Measurements from ENCODE around the gene MPRIP.

DNA sequence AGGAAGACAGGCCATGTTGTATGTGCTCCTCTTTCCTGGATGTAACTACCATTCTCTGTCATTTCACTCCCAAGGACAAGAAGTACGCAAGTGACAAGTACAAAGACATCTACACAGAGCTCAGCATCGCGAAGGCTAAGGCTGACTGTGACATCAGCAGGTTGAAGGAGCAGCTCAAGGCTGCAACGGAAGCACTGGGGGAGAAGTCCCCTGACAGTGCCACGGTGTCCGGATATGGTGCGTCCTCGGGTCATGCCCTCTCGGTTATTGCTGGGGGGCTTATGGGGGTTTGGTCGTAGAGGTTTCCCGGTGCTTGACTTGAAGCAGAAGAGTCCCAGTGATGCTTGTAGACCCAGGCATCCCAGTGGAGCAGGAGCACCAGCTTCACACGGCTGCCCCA, 134.9 kb downstream of the MPRIP start:
- no peak for TF ChIP-seq POLR2A (IDR thresholded peaks at IDR 0.05; ENCODE audit: borderline replicate concordance, extremely low read depth, insufficient read depth, insufficient read length)
- TF ChIP-seq, protein P1, sequence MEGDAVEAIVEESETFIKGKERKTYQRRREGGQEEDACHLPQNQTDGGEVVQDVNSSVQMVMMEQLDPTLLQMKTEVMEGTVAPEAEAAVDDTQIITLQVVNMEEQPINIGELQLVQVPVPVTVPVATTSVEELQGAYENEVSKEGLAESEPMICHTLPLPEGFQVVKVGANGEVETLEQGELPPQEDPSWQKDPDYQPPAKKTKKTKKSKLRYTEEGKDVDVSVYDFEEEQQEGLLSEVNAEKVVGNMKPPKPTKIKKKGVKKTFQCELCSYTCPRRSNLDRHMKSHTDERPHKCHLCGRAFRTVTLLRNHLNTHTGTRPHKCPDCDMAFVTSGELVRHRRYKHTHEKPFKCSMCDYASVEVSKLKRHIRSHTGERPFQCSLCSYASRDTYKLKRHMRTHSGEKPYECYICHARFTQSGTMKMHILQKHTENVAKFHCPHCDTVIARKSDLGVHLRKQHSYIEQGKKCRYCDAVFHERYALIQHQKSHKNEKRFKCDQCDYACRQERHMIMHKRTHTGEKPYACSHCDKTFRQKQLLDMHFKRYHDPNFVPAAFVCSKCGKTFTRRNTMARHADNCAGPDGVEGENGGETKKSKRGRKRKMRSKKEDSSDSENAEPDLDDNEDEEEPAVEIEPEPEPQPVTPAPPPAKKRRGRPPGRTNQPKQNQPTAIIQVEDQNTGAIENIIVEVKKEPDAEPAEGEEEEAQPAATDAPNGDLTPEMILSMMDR (IDR thresholded peaks at IDR 0.05 in 2 of 3, conservative IDR thresholded peaks at IDR 0.05 in 1 of 3; ENCODE audit: borderline replicate concordance in 1 of 3, insufficient read depth in 1 of 3, low read depth in 2 of 3, low read length in 2 of 3), result no peak
- TF ChIP-seq, protein P2, sequence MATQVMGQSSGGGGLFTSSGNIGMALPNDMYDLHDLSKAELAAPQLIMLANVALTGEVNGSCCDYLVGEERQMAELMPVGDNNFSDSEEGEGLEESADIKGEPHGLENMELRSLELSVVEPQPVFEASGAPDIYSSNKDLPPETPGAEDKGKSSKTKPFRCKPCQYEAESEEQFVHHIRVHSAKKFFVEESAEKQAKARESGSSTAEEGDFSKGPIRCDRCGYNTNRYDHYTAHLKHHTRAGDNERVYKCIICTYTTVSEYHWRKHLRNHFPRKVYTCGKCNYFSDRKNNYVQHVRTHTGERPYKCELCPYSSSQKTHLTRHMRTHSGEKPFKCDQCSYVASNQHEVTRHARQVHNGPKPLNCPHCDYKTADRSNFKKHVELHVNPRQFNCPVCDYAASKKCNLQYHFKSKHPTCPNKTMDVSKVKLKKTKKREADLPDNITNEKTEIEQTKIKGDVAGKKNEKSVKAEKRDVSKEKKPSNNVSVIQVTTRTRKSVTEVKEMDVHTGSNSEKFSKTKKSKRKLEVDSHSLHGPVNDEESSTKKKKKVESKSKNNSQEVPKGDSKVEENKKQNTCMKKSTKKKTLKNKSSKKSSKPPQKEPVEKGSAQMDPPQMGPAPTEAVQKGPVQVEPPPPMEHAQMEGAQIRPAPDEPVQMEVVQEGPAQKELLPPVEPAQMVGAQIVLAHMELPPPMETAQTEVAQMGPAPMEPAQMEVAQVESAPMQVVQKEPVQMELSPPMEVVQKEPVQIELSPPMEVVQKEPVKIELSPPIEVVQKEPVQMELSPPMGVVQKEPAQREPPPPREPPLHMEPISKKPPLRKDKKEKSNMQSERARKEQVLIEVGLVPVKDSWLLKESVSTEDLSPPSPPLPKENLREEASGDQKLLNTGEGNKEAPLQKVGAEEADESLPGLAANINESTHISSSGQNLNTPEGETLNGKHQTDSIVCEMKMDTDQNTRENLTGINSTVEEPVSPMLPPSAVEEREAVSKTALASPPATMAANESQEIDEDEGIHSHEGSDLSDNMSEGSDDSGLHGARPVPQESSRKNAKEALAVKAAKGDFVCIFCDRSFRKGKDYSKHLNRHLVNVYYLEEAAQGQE (IDR thresholded peaks at IDR 0.05; ENCODE audit: low read depth), result no peak
- TF ChIP-seq EZH2 (IDR thresholded peaks at IDR 0.05), result no peak
- TF ChIP-seq RAD21 (IDR thresholded peaks at IDR 0.05; ENCODE audit: low read depth), result no peak
- TF ChIP-seq, protein P3, sequence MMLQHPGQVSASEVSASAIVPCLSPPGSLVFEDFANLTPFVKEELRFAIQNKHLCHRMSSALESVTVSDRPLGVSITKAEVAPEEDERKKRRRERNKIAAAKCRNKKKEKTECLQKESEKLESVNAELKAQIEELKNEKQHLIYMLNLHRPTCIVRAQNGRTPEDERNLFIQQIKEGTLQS (IDR thresholded peaks at IDR 0.05), result no peak
- TF ChIP-seq ELF1 (IDR thresholded peaks at IDR 0.05; ENCODE audit: borderline replicate concordance, low read depth), result no peak
- TF ChIP-seq, protein P4, sequence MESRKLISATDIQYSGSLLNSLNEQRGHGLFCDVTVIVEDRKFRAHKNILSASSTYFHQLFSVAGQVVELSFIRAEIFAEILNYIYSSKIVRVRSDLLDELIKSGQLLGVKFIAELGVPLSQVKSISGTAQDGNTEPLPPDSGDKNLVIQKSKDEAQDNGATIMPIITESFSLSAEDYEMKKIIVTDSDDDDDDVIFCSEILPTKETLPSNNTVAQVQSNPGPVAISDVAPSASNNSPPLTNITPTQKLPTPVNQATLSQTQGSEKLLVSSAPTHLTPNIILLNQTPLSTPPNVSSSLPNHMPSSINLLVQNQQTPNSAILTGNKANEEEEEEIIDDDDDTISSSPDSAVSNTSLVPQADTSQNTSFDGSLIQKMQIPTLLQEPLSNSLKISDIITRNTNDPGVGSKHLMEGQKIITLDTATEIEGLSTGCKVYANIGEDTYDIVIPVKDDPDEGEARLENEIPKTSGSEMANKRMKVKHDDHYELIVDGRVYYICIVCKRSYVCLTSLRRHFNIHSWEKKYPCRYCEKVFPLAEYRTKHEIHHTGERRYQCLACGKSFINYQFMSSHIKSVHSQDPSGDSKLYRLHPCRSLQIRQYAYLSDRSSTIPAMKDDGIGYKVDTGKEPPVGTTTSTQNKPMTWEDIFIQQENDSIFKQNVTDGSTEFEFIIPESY (IDR thresholded peaks at IDR 0.05; ENCODE audit: extremely low read depth, insufficient replicate concordance, low read length), result no peak
- TF ChIP-seq EZH2phosphoT487 (IDR thresholded peaks at IDR 0.05; ENCODE audit: borderline replicate concordance), result no peak
- no peak for TF ChIP-seq POLR2AphosphoS5 (IDR thresholded peaks at IDR 0.05; ENCODE audit: low read depth, low read length)
- no peak for TF ChIP-seq ZNF274 (IDR thresholded peaks at IDR 0.05; ENCODE audit: low read depth, low read length)
- TF ChIP-seq SP1 (IDR thresholded peaks at IDR 0.05; ENCODE audit: low read depth), result no peak
- TF ChIP-seq, protein P5, sequence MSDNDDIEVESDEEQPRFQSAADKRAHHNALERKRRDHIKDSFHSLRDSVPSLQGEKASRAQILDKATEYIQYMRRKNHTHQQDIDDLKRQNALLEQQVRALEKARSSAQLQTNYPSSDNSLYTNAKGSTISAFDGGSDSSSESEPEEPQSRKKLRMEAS (IDR thresholded peaks at IDR 0.05), result no peak
